Measurements from ENCODE around the gene PHF20.
"Not testable (repeated sequence)": the region's sequence is repeated elsewhere in the genome, so short reads cannot be mapped to it uniquely, and the experiment has no call there.

Gene PHF20

DNA sequence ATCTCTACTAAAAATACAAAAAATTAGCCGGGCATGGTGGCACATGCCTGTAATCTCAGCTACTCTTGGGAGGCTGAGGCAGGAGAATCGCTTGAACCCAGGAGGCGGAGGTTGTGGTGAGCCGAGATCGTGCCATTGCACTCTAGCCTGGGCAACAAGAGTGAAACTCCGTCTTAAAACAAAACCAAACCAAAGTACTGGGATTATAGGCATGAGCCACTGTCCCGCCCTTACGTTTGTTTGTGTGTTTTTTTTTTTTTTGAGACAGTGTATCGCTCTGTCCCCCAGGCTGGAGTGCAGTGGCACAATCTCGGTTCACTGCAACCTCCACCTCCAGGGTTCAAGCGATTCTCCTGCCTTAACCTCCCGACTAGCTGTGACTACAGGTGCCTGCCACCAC, 12.0 kb downstream of the PHF20 start:
- not testable (repeated sequence) for DNase-seq

DNA sequence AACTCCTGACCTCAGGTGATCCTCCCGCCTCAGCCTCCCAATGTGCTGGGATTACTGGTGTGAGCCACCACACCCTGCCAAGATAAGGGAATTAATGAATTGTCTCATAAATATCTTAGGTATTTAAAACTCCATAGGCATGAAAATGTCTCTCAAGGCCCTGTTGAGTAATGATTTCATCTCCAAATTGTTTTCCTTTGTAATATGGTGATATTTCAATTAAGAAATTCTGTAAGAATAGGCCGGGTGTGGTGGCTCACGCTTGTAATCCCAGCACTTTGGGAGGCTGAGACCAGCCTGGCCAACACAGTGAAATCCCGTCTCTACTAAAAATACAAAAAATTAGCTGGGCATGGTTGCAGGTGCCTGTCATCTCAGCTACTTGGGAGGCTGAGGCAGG, 13.7 kb downstream of the PHF20 start:
- DNase-seq, result not testable (repeated sequence)

DNA sequence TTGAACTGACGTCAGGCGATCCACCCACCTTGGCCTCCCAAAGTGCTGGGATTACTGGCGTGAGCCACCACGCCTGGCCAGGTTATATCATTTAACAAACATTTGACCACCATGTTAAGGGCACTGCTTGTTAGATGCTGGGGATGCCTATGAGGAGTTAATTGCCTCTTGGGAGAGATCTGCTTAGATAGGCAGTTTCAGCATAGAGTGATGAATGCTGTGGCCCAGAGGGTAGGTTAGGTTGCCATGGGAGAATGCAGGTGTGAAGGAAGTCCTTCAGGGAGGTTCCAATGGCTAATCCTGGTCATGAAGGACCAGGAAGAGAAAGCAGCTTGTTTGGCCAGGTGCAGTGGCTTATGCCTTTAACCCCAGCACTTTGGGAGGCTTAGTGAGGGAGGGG, 17.0 kb downstream of the PHF20 start:
- DNase-seq, result no peak

DNA sequence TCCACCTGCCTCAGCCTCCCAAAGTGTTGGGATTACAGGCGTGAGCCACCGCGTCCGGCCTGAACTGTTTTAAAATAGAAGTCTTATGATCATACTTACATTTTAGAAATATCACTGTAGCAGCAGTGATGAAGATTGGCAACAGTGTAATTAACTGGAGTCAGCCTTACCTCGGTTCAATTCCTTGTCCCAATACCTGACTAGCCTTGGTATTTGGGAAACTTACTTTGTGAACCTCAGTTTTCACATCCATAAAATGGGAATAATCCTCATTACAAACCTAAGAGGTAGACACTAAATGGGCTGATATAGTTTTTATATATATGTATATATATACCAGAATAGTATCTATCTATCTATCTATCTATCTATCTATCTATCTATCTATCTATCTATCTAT, 19.3 kb downstream of the PHF20 start:
- no peak for DNase-seq

DNA sequence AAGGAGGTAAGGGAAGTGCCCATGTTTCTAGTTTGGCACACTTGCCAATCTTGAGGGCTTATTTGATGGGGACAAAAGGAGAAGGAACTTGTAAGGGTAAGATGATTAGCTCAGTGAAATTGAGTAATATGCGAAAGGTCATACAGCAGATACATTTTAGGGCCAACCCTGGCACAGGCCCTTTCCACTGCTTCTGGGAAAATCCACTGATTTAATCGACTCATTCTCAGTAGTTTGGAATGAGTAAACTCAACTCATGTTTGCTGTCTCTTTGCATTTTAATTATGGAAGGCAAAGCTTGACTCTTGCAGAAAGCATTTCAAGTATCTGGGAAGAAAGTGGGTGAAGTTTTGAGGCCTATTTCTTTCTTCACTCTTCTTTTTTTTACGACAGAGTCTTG, 20.0 kb downstream of the PHF20 start:
- DNase-seq, result no peak

DNA sequence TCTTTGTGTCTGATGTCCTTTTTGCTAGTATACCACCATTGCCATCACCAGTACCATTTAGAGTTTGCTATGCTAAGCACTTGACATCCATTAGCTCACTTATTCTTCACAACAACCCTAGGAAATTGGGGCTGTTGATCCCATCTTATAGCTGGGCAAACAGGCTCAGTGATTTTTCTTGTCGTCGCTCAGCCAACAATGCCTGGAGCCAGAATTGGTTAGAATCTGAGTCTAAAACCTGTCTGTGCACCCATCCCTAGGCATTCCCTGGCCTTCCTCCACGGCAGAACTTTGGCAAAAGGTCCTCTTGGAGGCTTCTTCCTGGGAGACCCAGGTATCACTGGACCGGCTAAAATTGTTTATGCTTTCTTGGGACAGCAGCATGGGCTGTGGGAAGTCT, 20.9 kb downstream of the PHF20 start:
- no peak for DNase-seq

DNA sequence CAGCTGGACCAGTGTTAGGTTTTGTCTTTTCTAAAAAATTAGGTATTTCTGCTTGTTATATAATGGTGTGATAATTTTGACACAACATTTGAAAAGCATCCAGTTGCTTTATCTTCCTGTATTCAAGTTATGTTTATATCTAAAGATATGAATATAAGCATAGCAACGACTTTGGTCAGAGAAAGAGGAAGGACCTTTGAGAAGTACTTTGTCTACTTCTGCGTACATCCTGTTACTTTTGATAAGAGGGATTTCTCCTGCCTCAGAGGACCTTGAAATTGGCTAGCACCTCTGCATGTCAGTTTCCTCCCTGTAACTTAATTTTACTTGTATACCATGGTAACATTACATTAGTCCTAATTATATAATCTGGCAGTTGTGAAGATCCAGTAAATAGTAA, 24.8 kb downstream of the PHF20 start:
- DNase-seq, result no peak

DNA sequence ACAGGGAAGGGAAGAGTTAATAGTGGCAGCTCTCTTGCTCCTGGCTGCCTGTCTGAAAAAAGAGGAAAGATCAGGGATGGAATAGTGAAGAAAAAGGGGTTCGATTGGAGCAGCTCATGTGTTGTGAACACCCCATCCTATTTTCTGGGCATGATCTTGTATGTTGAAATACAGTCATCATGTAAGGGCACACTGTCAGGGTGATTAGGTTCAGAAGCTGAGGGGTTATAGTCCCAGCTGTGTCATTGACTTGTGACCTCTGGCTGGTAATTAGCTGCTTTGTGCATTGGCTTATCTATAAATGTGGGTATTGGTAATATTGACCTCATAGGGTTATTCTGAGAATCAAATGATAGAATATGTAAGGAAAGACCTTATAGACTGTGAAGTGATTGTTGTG, 30.1 kb downstream of the PHF20 start:
- no peak for DNase-seq

DNA sequence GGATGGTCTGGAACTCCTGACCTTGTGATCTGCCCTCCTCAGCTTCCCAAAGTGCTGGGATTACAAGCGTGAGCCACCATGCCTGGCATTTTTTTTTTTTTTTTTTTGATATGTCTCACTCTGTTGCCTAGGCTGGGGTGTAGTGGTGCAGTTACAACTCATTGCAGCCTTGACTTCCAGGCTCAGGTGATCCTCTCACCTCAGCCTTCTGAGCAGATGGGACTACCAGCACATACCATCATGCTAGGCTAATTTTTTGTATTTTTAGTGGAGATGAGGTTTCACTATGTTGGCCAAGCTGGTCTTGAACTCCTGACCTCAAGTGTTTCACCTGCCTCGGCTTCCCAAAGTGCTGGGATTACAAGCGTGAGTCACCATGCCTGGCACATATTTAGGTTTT, 34.3 kb downstream of the PHF20 start:
- no peak for DNase-seq

DNA sequence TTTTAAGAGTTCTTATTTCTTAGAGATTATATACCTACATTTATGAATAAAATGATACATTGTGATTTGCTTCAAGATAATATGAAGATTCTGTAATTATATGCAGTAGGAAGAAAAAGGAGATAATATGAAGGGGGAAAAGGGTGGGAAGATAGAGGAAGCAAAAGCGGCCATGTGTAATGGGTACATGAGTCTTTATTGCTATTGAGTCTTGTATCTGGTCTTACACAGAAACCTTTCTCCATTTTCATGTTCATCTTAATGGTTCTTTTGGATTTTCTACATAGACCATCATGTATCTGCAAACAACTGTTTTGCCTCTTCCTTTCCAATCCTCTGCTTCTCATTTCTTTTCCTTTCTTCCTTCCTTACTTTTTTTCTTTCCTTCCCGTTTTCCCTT, 36.1 kb downstream of the PHF20 start:
- DNase-seq, result no peak

DNA sequence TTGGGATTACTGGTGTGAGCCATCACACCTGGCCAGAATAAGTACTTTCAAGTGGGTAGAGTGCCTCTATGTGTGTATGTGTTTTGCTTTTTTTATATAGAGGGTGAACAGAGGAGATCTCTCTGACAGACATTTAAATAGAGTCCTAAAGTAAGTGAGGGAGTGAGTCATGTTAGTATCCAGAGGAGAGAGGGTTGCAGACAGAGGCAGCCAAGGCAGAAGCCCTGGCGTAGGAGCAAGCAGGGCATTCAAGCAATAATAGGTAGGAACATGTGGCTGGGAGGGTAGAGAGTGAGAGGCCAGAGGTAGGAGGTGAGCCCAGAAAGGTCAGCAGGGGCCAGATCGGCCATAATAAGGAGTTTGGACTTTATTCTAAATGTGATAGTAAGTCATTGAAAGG, 48.9 kb downstream of the PHF20 start:
- no peak for DNase-seq

DNA sequence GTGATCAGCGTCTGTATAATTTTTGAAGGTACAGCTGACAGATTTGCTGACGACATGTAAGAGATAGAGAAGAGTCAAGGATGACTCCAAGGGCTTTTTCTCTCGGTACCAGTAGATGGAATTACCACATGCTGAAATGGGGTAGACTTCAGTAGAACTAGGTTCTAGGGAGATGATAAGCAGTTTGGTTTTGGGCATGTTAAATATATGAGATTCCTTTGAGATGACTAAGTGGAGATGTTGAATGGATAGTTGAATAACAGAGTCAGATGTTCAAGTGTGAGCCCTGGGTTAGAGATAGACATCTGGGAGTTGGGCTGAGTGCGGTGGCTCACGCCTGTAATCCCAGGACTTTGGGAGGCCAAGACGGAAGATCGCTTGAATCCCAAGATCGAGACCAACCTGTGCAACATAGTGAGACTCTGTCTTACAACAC, 50.0 kb downstream of the PHF20 start:
- DNase-seq, result no peak

DNA sequence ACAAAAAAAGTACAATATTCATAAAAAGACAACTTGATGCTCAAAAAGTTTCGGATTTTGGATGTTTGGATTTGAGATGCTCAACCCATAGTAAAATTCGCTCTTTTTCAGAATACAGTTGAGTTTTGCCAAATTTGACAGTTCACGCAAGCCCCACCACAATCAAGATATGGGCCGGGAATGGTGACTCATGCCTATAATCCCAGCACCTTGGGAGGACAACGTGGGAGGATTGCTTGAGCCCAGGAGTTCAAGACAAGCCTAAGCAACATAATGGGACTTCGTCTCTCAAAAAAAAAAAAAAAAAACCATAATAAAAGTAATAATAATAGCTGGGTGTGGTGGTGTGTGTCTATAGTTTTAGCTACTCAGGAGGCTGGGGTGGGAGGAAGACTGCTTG, 51.3 kb downstream of the PHF20 start:
- no peak for DNase-seq

DNA sequence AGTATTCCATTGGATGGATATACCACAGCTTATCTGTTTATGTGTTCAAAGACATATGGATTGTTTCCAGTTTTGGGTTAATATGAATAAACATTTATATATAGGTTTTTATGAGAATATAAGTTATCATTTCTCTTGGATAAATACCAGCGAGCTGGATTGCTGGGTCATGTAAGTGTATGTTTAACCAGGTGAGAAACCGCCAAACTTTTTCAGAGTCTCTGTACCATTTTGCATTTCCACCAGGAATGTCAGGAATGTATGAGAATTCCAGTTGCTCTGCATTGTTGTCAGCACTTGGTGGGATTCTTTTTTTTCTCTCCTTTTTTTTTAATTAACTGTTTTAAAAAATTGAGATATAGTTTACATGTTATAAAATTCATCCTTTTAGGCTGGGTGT, 52.1 kb downstream of the PHF20 start:
- DNase-seq, result no peak

DNA sequence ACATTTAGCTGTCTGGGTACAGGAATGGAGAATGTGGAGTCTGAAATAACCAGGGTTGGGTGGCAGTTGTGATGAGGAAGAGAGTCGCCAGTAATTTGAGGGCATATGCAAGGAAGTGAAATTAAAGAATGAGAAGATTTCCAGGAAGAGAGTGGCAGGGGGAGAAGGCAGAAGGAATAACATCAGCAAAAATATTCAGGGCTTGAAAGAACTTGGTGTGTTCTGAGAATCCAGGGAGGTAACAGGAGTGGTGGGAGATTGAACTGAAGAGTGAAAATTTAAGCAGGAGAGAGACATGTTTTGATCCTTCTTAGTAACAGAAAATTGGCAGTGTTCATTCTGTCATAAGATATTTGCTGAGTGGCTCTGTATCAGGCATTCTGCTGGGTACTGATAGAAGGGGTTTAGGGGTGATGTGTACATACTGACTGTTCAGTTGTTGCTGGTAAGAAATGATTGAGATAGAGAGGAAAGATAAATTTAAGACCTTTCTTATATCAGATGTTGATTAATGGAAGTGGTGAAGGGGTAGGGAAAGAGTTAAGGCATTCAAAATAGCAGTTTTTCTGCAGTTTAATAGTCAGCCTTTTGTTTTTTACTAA, 54.7 kb downstream of the PHF20 start:
- DNase-seq, result no peak

DNA sequence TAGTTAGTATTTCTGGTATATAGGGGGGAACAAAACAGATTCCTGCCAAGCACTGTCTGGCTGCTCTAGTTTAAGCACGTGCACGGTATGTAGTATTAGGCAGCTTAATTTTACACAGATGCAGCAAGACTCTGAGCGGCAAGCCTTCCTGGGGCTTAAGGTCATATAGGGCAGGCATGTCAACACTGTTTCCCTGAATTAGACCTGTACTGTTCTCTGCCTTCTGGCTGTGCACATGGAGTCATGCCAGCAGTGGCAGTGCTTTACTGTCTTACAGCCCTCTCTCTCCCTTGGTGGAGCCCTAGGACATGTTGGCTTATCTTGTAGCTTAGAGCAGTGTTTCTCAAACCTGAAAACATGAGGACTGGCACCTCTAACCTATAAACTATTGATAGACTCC, 56.6 kb downstream of the PHF20 start:
- DNase-seq, result no peak

DNA sequence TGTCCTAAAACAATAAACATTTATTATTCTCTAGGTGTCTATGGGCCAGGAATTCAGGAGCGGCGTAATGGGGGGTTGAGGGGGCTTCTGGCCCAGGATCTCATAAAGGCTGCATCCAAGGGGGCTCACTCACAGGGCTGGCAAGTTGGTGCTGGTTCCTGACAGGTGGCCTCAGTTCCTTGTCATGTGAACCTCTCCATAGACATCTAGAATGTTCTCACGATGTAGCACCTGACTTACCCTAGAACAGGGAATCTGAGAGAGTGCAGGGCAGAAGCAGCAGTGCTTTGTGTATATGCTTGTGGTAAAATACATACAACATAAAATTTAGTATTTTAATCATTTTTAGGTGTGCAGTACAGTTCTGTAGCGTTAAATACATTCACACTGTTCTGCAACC, 57.1 kb downstream of the PHF20 start:
- DNase-seq, result no peak

DNA sequence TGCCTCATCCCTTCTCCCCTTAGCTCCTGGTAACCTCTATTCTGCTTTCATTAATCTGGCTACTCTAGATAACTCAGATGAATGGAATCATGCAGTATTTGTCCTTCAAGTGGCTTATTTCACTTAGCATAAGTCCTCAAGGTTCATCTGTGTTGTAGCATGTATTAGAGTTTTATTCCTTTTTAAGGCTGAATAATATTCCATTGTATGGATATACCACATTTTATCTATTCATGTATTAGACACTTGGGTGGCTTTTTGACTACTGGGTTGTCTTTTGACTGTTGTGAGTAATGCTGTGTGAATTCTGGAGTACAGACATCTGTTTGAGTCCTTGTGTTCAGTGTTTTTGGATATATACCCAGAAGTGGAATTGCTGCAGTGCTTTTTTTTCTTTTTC, 58.4 kb downstream of the PHF20 start:
- DNase-seq, result no peak

DNA sequence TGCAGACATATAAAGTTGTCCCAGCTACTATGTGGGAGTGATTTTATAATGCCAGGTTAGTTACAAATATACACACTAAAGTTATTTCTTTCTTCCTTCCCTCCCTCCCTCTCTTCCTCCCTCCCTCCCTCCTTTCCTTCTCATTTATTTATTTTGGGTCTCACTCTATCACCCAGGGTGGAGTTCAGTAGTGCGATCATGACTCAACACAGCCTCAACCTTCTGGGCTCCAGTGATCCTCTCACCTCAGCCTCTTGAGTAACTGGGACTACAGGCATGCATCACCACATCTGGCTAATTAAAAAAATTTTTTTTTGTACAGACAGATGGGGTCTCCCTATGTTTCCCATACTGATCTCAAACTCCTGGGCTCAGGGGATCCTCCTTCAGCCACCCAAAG, 59.2 kb downstream of the PHF20 start:
- DNase-seq, result no peak

DNA sequence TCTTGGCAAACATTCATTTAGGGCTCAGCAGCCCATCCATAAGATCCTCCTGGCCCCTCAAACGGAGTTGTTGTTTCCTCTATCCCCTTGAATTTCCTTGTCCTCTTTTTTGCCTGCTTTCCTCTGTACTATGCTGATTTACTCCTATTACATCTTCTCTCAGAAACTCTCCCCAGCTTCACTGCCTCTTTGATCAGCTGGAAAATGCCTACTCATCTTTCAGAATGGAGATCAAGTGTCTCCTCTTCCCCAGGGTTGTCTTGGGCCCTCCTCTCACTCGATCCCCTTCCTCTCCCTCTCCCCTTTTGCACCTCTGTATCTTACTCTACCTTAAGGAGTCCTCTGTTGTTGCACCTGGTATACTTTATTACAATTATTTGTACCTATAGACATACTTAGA, 60.2 kb downstream of the PHF20 start:
- DNase-seq, result no peak

DNA sequence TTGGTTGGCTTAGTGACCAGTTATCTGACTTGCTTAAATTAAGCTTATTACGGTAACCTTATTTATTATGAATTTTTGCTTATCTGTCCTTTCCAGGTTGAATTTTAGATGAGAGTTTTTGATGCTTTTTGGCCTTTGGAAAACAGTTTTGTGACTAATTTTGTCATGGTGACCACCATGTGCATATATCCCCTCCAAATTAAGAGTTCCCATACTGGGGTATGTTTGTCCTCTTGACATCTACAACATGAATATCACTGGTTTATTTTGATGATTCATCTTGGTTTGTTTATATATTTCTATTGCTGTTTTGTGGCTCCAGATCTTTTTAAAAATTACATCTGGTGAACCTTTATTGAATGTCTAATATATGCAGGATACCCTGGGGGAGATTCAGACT, 61.4 kb downstream of the PHF20 start:
- no peak for DNase-seq

DNA sequence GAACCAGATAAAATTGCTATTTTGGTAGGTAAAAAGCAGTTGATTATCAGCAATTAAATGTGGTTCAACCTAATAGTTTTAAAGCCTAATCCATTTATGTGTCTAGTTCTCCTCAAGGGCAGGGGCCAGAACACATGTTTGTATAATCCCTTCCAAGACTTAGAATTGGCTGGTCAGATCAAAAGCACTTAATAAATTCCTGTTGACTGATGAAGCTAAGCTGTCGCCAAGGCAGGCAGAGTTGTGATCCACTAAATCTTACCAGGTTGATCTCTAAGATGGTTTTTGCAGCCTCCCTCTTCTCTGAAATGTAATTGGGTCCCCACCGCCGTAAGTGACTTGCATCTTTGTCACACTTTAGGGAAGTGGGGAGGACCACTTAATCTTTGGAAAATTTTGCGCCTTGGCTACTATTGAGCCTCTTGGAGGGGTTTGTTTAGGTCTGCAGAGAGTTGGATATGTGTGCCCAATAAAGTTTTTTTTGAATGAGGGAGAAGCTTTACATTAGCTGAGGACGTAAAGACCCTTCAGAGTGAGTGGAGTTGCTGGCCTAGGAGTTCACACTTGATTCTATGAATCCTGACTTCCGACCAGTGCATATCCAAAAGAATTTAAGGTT, 65.9 kb downstream of the PHF20 start:
- DNase-seq, result no peak

DNA sequence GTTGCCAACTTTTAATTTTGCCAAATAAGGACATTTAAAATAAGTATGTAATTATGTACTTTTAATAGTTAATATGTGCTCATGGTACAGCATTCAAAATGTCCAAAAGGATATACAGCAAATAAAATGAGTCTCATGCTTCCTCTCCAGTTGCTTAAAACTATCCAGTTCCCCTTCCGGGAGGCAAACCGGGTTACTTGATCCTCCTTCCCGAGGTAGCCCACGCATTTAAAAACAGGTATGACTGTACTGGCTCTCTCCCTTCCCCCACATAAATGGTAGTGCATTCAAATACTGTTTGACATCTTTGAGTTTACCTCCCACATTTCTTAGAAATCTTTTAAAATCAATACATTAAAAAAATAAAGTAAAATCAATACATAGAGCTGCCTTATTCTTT, 66.4 kb downstream of the PHF20 start:
- no peak for DNase-seq

DNA sequence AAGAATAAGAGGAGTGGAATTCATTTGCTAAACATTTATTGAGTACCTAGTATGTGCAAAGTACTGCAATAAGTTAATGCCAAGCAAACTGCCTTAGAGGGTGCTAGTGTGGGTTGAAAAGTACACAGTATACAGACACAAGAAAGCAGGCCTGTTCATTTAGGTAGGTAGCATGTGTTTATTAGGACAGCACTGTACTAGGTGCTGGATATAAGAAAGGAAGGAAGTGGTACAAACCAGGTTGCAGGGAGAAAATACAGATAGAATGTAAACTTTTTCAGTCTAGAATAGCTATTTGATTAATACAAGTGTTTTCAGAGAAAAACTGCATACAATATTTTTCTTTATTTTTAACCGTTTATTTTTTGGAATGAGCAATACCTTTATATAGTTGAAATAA, 68.1 kb downstream of the PHF20 start:
- DNase-seq, result no peak

DNA sequence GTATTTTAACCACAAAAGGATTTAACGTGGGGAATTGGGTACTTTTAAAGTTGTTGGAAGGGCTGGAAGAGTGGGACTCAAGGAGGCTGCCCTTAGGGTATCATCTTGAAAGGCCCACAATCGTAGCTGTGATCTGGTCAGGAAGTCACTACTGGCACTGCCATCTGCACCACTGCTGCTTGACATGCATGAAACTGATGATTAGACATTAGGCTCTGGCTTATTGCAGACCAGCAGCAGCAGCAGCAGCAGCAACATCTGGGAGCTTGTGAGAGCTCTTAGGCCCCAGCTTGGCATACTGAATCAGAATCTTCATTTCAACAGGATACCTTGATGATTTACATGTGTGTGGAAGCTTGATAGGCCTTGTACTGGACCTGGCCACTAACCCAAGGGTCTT, 68.6 kb downstream of the PHF20 start:
- no peak for DNase-seq

DNA sequence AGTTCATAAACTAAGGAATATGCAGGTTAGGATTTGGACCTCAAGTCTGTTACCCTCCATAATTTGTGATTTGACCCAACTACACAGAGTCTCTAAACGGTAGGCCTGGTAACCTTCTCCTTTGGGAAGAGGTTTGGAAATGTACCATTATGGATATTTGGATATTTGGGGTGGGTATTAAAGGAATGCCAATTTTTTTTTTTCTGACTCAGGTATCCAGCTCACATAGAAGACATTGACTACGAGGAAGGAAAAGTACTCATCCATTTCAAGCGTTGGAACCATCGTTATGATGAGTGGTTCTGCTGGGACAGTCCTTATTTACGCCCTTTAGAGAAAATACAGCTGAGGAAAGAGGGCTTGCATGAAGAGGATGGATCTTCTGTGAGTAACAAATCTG, 70.5 kb downstream of the PHF20 start:
- no peak for DNase-seq
